Measurements from ENCODE around the gene TTBK1.

TTBK1 gene

GRCh38 chr6:43274127-43274915, 31.0 kb downstream of the TTBK1 start:
- DNase-seq: no peak

- no peak for DNase-seq
Observed at GRCh38 chr6:43274916-43275597, 31.8 kb downstream of the TTBK1 start.

- DNase-seq: no peak
Observed at GRCh38 chr6:43275801-43276576, 32.7 kb downstream of the TTBK1 start.

GRCh38 chr6:43276577-43277305, 33.5 kb downstream of the TTBK1 start:
- DNase-seq: no peak

GRCh38 chr6:43277306-43277642, 34.0 kb downstream of the TTBK1 start:
- no peak for DNase-seq

- no peak for DNase-seq
Observed at GRCh38 chr6:43277643-43278523, 34.6 kb downstream of the TTBK1 start.

GRCh38 chr6:43278524-43279078, 35.3 kb downstream of the TTBK1 start:
- no peak for DNase-seq

- DNase-seq: no peak
Observed at GRCh38 chr6:43280234-43280633, 37.0 kb downstream of the TTBK1 start.

- DNase-seq: no peak
Observed at GRCh38 chr6:43282060-43282459, 38.8 kb downstream of the TTBK1 start.

GRCh38 chr6:43282636-43283513, 39.6 kb downstream of the TTBK1 start:
- DNase-seq: no peak

- no peak for DNase-seq
Observed at GRCh38 chr6:43283514-43283901, 40.2 kb downstream of the TTBK1 start.

GRCh38 chr6:43283905-43284304, 40.6 kb downstream of the TTBK1 start:
- no peak for DNase-seq

- no peak for DNase-seq
Observed at GRCh38 chr6:43284991-43285781, 41.9 kb downstream of the TTBK1 start.

GRCh38 chr6:43285832-43286231, 42.6 kb downstream of the TTBK1 start:
- no peak for DNase-seq

- DNase-seq: no peak
Observed at GRCh38 chr6:43286456-43286979, 43.2 kb downstream of the TTBK1 start.

- no peak for DNase-seq
Observed at GRCh38 chr6:43286980-43287716, 43.9 kb downstream of the TTBK1 start.

GRCh38 chr6:43287717-43288679, 44.7 kb downstream of the TTBK1 start:
- no peak for DNase-seq

All from NCI-H2107 (cell line).